ENCODE data around the gene DPYD. TPM values are rescaled to one million over a fixed set of nuclear protein-coding genes. Genes with fewer than 3 reads are reported as not detected.

The DPYD gene
- total and polyA plus RNA-seq, 10 of the 15 experiments (the other 5 are each of a cell fraction or from before 2014, with no cell fraction given): 5.7 to 23.8 (median 10.2) TPM

- Histone ChIP-seq H3K36me3 (ENCODE audit: control insufficient read depth in 2 of 2, insufficient read depth in 2 of 2, low read length in 1 of 2) (no peaks in the 10 kb centered on the region), H3K27me3 (replicated peaks in 1 of 2; ENCODE audit: control insufficient read depth in 2 of 2, insufficient read depth in 2 of 2, low read length in 1 of 2) (no peaks in the 10 kb centered on the region), H2AFZ (ENCODE audit: control insufficient read depth, low read depth, low read length) (no peak overlapping the region), H3K27ac (ENCODE audit: control insufficient read depth, insufficient read depth) (no peak overlapping the region), H3K9me3 (replicated peaks; ENCODE audit: control insufficient read depth, insufficient read depth, low read length) (no peaks in the 10 kb centered on the region; the same call in 2 of the 3 replicates), H3K9ac (ENCODE audit: control insufficient read depth, insufficient read depth, low read length) (no peak overlapping the region), H3K4me2 (ENCODE audit: control insufficient read depth, insufficient read depth) (no peak overlapping the region), H3K4me3 (no peak overlapping the region), H4K20me1 (ENCODE audit: control insufficient read depth, insufficient read depth) (no peaks in the 10 kb centered on the region), H3K4me1 (ENCODE audit: control insufficient read depth, insufficient read depth, low read length) (no peaks in the 10 kb centered on the region), H3K79me2 (ENCODE audit: control insufficient read depth, insufficient read depth, low read length) (no peaks in the 10 kb centered on the region)
- no TSS peak for BruUV-seq (replicated peaks)
- peak; percentile 99 for ATAC-seq
- peak; percentile 43 for DNase-seq (ENCODE audit: low read depth, low spot score)
- ChIA-PET POLR2A (no interaction called here), RAD21 (ENCODE audit: unreplicated experiment) (interaction anchor here (0.6 to 1.9 kb wide), 9 partner anchors 9 to 156 kb away, joined by 3 to 10 read pairs (median 3); no protein-coding TSS in a partner anchor), CTCF (interaction anchor here (0.8 to 2.9 kb wide), 3 partner anchors 19 to 224 kb away, joined by 3 to 9 read pairs (median 5); no protein-coding TSS in a partner anchor), SMC1A (ENCODE audit: uncharacterized antibody, unreplicated experiment) (interaction anchor here (0.6 to 4.1 kb wide), 17 partner anchors 9 to 368 kb away, joined by 3 to 20 read pairs (median 4); no protein-coding TSS in a partner anchor)
- 61% methylated on average over 1 of the region's 1 CpG for WGBS (ENCODE audit: insufficient coverage, insufficient replicate concordance, low lambda C conversion rate, missing lambda C conversion rate)
- in situ Hi-C loops (cut with MboI) (no loop called here), intact Hi-C loops (cut with micrococcal nuclease; ENCODE audit: unreplicated experiment) (loop anchor here (5.0 kb wide), 3 partner anchors 44 to 344 kb away; no protein-coding TSS in a partner anchor)
- FAIRE-seq: no peak
- no peak for TF ChIP-seq HSF1 (IDR thresholded peaks at IDR 0.05; ENCODE audit: low read depth, low read length)
- no peak for TF ChIP-seq CHD1 (IDR thresholded peaks at IDR 0.05; ENCODE audit: low read depth, low read length)
- TF ChIP-seq PAX8 (IDR thresholded peaks at IDR 0.05): no peak
- TF ChIP-seq ZBTB4 (CRISPR knock-in tag; IDR thresholded peaks at IDR 0.05): no peak
- no peak for TF ChIP-seq CEBPB (IDR thresholded peaks at IDR 0.05; ENCODE audit: borderline replicate concordance in 1 of 2, low read depth in 2 of 2, low read length in 2 of 2)
- TF ChIP-seq GABPA (IDR thresholded peaks at IDR 0.05; ENCODE audit: low read depth): no peak
- TF ChIP-seq ATF7 (IDR thresholded peaks at IDR 0.05; ENCODE audit: low read depth): peak; percentile 50
- TF ChIP-seq NR2C2 (IDR thresholded peaks at IDR 0.05; ENCODE audit: borderline replicate concordance, control insufficient read depth, insufficient read length, low read depth): no peak
- TF ChIP-seq BMI1 (IDR thresholded peaks at IDR 0.05; ENCODE audit: borderline replicate concordance): peak; percentile 55; the same call in 1 of the 2 replicates
- peak; percentile 77 for TF ChIP-seq DPF2 (IDR thresholded peaks at IDR 0.05)
- no peak for TF ChIP-seq STAT3 (IDR thresholded peaks at IDR 0.05; ENCODE audit: low read depth, low read length)
- no peak; the same call in 1 of the 2 replicates for TF ChIP-seq BACH1 (IDR thresholded peaks at IDR 0.05; ENCODE audit: borderline replicate concordance)
- TF ChIP-seq ZNF687 (IDR thresholded peaks at IDR 0.05): 0 out of 2 replicates have a peak, but pooled peaks have one; percentile 40
- TF ChIP-seq USF2 (IDR thresholded peaks at IDR 0.05; ENCODE audit: borderline replicate concordance, low read depth, low read length): no peak
- no peak for TF ChIP-seq RBBP5 (conservative IDR thresholded peaks at IDR 0.05)
These were observed 415.0 kb downstream of the DPYD start for GRCh38 chr1:97505816-97506215.

Data from GM12878 (cell line).